SK-N-MC (cell line): ENCODE results near the gene DCAF17.

ENCODE experiments used
- EZH2 ChIP-seq: fragments of 200-600 bp; sonication (generic); IDR thresholded peaks from one replicate; pipeline ENCODE4 v1.6.1; 2017; ENCODE audit warnings: antibody characterized with exemption
- POLR2AphosphoS5 ChIP-seq: IDR thresholded peaks from 2 replicates; pipeline ENCODE4 v1.6.1; 2012; ENCODE audit warnings: mild to moderate bottlenecking, low read depth, low read length, borderline replicate concordance

- TF ChIP-seq POLR2AphosphoS5 (no peak), EZH2 (no peak)
Observed at GRCh38 chr2:171389325-171389724, 44.7 kb upstream of the DCAF17 start.
